Mesenchymal stem cell (in vitro differentiated cells and primary cell): ENCODE results near the gene TBL3.
A peak's percentile ranks its signal among the peaks of the same experiment; 100 is the strongest.

ENCODE experiments used
- DNase-seq: peaks from one replicate; pipeline ENCODE4 v3.0.0-alpha.2; 2013
- H2AFZ ChIP-seq: one replicate; pipeline ENCODE4 v1.6.1; 2013; ENCODE audit warnings: low read depth, mild to moderate bottlenecking, control low read depth, inconsistent platforms, low read length, moderate library complexity
- H2AK5ac ChIP-seq: 2 replicates; pipeline ENCODE4 v1.6.1; 2013; ENCODE audit warnings: low read length, moderate library complexity, mild to moderate bottlenecking, inconsistent platforms; ENCODE audit not compliant: severe bottlenecking
- H2BK120ac ChIP-seq: one replicate; pipeline ENCODE4 v1.6.1; 2013; ENCODE audit warnings: low read depth, mild to moderate bottlenecking, inconsistent platforms, low read length, moderate library complexity
- H2BK12ac ChIP-seq, 2 experiments: one replicate each; pipeline ENCODE4 v1.6.1; 2013; ENCODE audit warnings: inconsistent platforms in 2 of 2, low read length in 2 of 2, mild to moderate bottlenecking in 2 of 2, moderate library complexity in 2 of 2, control low read depth in 1 of 2
- H2BK15ac ChIP-seq: one replicate; pipeline ENCODE4 v1.6.1; 2013; ENCODE audit warnings: mild to moderate bottlenecking, low read depth, inconsistent platforms; ENCODE audit not compliant: poor library complexity, severe bottlenecking
- H2BK5ac ChIP-seq: 2 replicates; pipeline ENCODE4 v1.6.1; 2013; ENCODE audit warnings: low read depth, mild to moderate bottlenecking, low read length, control low read depth, inconsistent platforms; ENCODE audit not compliant: poor library complexity, severe bottlenecking
- H3K14ac ChIP-seq, 2 experiments: one replicate each; pipeline ENCODE4 v1.6.1; 2013; ENCODE audit warnings: inconsistent platforms in 2 of 2, low read length in 2 of 2, control low read depth in 1 of 2, mild to moderate bottlenecking in 1 of 2, moderate library complexity in 1 of 2
- H3K18ac ChIP-seq, 2 experiments: one replicate each; pipeline ENCODE4 v1.6.1; 2013; ENCODE audit warnings: inconsistent platforms in 2 of 2, low read length in 2 of 2, control low read depth in 1 of 2, low read depth in 1 of 2, mild to moderate bottlenecking in 1 of 2
- H3K23ac ChIP-seq, 2 experiments: one replicate each; pipeline ENCODE4 v1.6.1; 2013; ENCODE audit warnings: inconsistent platforms in 2 of 2, low read length in 2 of 2, mild to moderate bottlenecking in 2 of 2, moderate library complexity in 2 of 2, control low read depth in 1 of 2
- H3K27ac ChIP-seq: 2 replicates; pipeline ENCODE4 v1.5.1; 2013; ENCODE audit warnings: mild to moderate bottlenecking, moderate library complexity, low read length, control low read depth, inconsistent platforms; ENCODE audit not compliant: poor library complexity, severe bottlenecking
- H3K27me3 ChIP-seq, 2 experiments: 2 replicates each; pipeline versions ENCODE4 v1.6.1 to v1.7.0; 2013; ENCODE audit warnings: low read length in 2 of 2, mild to moderate bottlenecking in 2 of 2, moderate library complexity in 2 of 2, control low read depth in 1 of 2, inconsistent platforms in 1 of 2; ENCODE audit not compliant: control insufficient read depth in 1 of 2, insufficient read depth in 1 of 2
- H3K36me3 ChIP-seq, 2 experiments: 2 replicates each; pipeline versions ENCODE4 v1.6.1 to v1.7.0; 2013; ENCODE audit warnings: low read length in 2 of 2, control low read depth in 1 of 2, inconsistent platforms in 1 of 2, low read depth in 1 of 2, mild to moderate bottlenecking in 1 of 2; ENCODE audit not compliant: insufficient read depth in 2 of 2, control insufficient read depth in 1 of 2
- H3K4ac ChIP-seq, 2 experiments: one replicate each; pipeline ENCODE4 v1.6.1; 2013; ENCODE audit warnings: inconsistent platforms in 2 of 2, low read length in 2 of 2, mild to moderate bottlenecking in 2 of 2, moderate library complexity in 2 of 2, control low read depth in 1 of 2, low read depth in 1 of 2
- H3K4me1 ChIP-seq: 2 replicates; pipeline ENCODE4 v1.6.1; 2013; ENCODE audit warnings: low read depth, low read length, control low read depth; ENCODE audit not compliant: control insufficient read depth, insufficient read depth
- H3K4me2 ChIP-seq: 2 replicates; pipeline ENCODE4 v1.6.1; 2013; ENCODE audit warnings: low read length, mild to moderate bottlenecking, inconsistent platforms; ENCODE audit not compliant: poor library complexity, severe bottlenecking
- H3K4me3 ChIP-seq, 2 experiments: 2 replicates each; pipeline versions ENCODE4 v1.5.1 to v1.7.0; 2013; ENCODE audit warnings: low read length in 2 of 2, mild to moderate bottlenecking in 2 of 2, control low read depth in 1 of 2, low read depth in 1 of 2; ENCODE audit not compliant: insufficient read depth in 1 of 2
- H3K79me1 ChIP-seq: replicated peaks from 2 replicates; pipeline ENCODE4 v1.6.1; 2013; ENCODE audit warnings: mild to moderate bottlenecking, control low read depth, low read length, inconsistent platforms; ENCODE audit not compliant: poor library complexity, severe bottlenecking
- H3K9ac ChIP-seq: 2 replicates; pipeline ENCODE4 v1.7.0; 2013; ENCODE audit warnings: mild to moderate bottlenecking, low read length, moderate library complexity
- H3K9me3 ChIP-seq: 2 replicates; pipeline ENCODE4 v1.7.0; 2013; ENCODE audit warnings: mild to moderate bottlenecking, low read length; ENCODE audit not compliant: control insufficient read depth
- H4K8ac ChIP-seq: one replicate; pipeline ENCODE4 v1.6.1; 2013; ENCODE audit warnings: inconsistent platforms, mild to moderate bottlenecking, low read length, moderate library complexity
- H4K91ac ChIP-seq: one replicate; pipeline ENCODE4 v1.6.1; 2013; ENCODE audit warnings: mild to moderate bottlenecking, low read length, inconsistent platforms
- WGBS: methylation state at CpG from one replicate; pipeline ENCODE4 v1.1.7; 2013; ENCODE audit warnings: mixed read lengths; 5-methylcytosine and 5-hydroxymethylcytosine counted together

TBL3 gene

GRCh38 chr16:2026461-2027023 lies 54.7 kb downstream of the TBL3 start, which contains the start of gene NHERF2:
Gene NHERF2, plus strand, starts transcription at chr16:2026902. Its CDS starts 104 bp downstream, at chr16:2027006.
- H2BK5ac ChIP-seq: no peak within 1 kb of the TSS
- H3K79me1 ChIP-seq: peaks cover 7% of the 10 kb centered on the region
- H2AFZ ChIP-seq: no peak within 1 kb of the TSS
- H3K4ac ChIP-seq: peak within 1 kb of the TSS; percentile 66 to 74
- peaks cover 0 to 27% of the 10 kb centered on the region in 2 experiments for H3K36me3 ChIP-seq
- H2AK5ac ChIP-seq: peak within 1 kb of the TSS; percentile 58
- peaks cover 64% of the 10 kb centered on the region for H3K4me1 ChIP-seq
- peak within 1 kb of the TSS in 1 of 2 experiments; percentile 47 for H3K23ac ChIP-seq
- peaks cover 0 to 18% of the 10 kb centered on the region in 2 experiments for H3K27me3 ChIP-seq
- H3K27ac ChIP-seq: peak within 1 kb of the TSS; percentile 18
- peak within 1 kb of the TSS; percentile 67 for H4K8ac ChIP-seq
- H3K9ac ChIP-seq: peak within 1 kb of the TSS; percentile 38
- WGBS: 24% methylated on average over 30 of the region's 59 CpGs
- H3K18ac ChIP-seq: peak within 1 kb of the TSS; percentile 68 to 96
- peak; percentile 40 for DNase-seq
- H4K91ac ChIP-seq: peak within 1 kb of the TSS; percentile 82
- H3K9me3 ChIP-seq: no peaks in the 10 kb centered on the region
- peak within 1 kb of the TSS; percentile 65 to 76 for H3K4me3 ChIP-seq
- H3K4me2 ChIP-seq: peak within 1 kb of the TSS; percentile 64
- H3K14ac ChIP-seq: peak within 1 kb of the TSS in 1 of 2 experiments; percentile 80
- peak within 1 kb of the TSS; percentile 89 for H2BK15ac ChIP-seq
- peak within 1 kb of the TSS; percentile 38 to 84 for H2BK12ac ChIP-seq
- peak within 1 kb of the TSS; percentile 61 for H2BK120ac ChIP-seq

- Histone ChIP-seq H2BK12ac (peak overlapping the region in 1 of 2 experiments; percentile 12), H3K4me2 (peak overlapping the region; percentile 64), H2AK5ac (peak overlapping the region; percentile 18), H4K8ac (peak overlapping the region; percentile 67), H3K27me3 (peaks cover 0 to 15% of the 10 kb centered on the region in 2 experiments), H2BK120ac (no peak overlapping the region), H3K14ac (peak overlapping the region in 1 of 2 experiments; percentile 80), H3K4me1 (peaks cover 67% of the 10 kb centered on the region), H3K36me3 (peaks cover 0 to 32% of the 10 kb centered on the region in 2 experiments), H3K79me1 (peaks cover 7% of the 10 kb centered on the region), H2BK5ac (no peak overlapping the region), H3K27ac (peak overlapping the region; percentile 18), H3K9ac (no peak overlapping the region), H3K4ac (peak overlapping the region in 1 of 2 experiments; percentile 74), H3K4me3 (peak overlapping the region; percentile 65 to 76), H3K9me3 (no peaks in the 10 kb centered on the region), H4K91ac (peak overlapping the region; percentile 16), H2BK15ac (peak overlapping the region; percentile 89), H3K18ac (peak overlapping the region; percentile 68 to 96), H3K23ac (no peak overlapping the region), H2AFZ (no peak overlapping the region)
- DNase-seq: peak; percentile 69
- 6% methylated on average over 75 of the region's 76 CpGs for WGBS
Observed at GRCh38 chr16:2027024-2028010, 55.5 kb downstream of the TBL3 start.

- Histone ChIP-seq H2BK120ac (no peak overlapping the region), H3K23ac (no peak overlapping the region), H3K14ac (no peak overlapping the region), H4K8ac (no peak overlapping the region), H3K79me1 (peaks cover 7% of the 10 kb centered on the region), H2AK5ac (peak overlapping the region; percentile 18), H2BK15ac (peak overlapping the region; percentile 2), H3K4ac (no peak overlapping the region), H2BK5ac (no peak overlapping the region), H3K4me1 (peaks cover 69% of the 10 kb centered on the region), H3K4me2 (peak overlapping the region; percentile 64), H2BK12ac (peak overlapping the region; percentile 12 to 15), H3K27me3 (peaks cover 0 to 15% of the 10 kb centered on the region in 2 experiments), H4K91ac (no peak overlapping the region), H3K9ac (no peak overlapping the region), H3K27ac (peak overlapping the region; percentile 18), H3K18ac (no peak overlapping the region), H3K9me3 (no peaks in the 10 kb centered on the region), H3K36me3 (peaks cover 0 to 37% of the 10 kb centered on the region in 2 experiments), H3K4me3 (peak overlapping the region in 1 of 2 experiments; percentile 76), H2AFZ (no peak overlapping the region)
- DNase-seq: no peak
- WGBS: 90% methylated on average over 3 of the region's 3 CpGs
Observed at GRCh38 chr16:2028146-2028545, 56.3 kb downstream of the TBL3 start.
